ENCODE measurements around the gene PLOD1. TPM values are rescaled to one million over a fixed set of nuclear protein-coding genes. Genes with fewer than 3 reads are reported as not detected.

Gene PLOD1
- total and polyA plus RNA-seq, 10 of the 15 experiments (the other 5 are each of a cell fraction or from before 2014, with no cell fraction given) = 10.6 to 42.6 (median 29.3) TPM

GRCh38 chr1:11930571-11931445 is 3.7 kb upstream of the PLOD1 start:
- CTCF ChIA-PET = interaction anchor here (1.7 kb wide), 1 partner anchor 21 kb away, joined by 7 read pairs; no protein-coding TSS in a partner anchor
- BruUV-seq (replicated peaks) = no TSS peak
- POLR2A ChIA-PET = interaction anchor here (0.5 to 4.2 kb wide), 6 partner anchors 16 to 691 kb away, joined by 3 to 37 read pairs (median 5); no protein-coding TSS in a partner anchor
- RAD21 ChIA-PET (ENCODE audit: unreplicated experiment) = interaction anchor here (1.1 kb wide), 1 partner anchor 37 kb away, joined by 4 read pairs; no protein-coding TSS in a partner anchor
- 70% methylated on average over 6 of the region's 7 CpGs for WGBS (ENCODE audit: insufficient coverage, insufficient replicate concordance, low lambda C conversion rate, missing lambda C conversion rate)
- Histone ChIP-seq H4K20me1 (ENCODE audit: control insufficient read depth, insufficient read depth) (no peaks in the 10 kb centered on the region), H3K79me2 (ENCODE audit: control insufficient read depth, insufficient read depth, low read length) (peaks cover 19% of the 10 kb centered on the region), H3K4me1 (ENCODE audit: control insufficient read depth, insufficient read depth, low read length) (peaks cover 26% of the 10 kb centered on the region), H3K27me3 (replicated peaks in 1 of 2; ENCODE audit: control insufficient read depth in 2 of 2, insufficient read depth in 2 of 2, low read length in 1 of 2) (no peaks in the 10 kb centered on the region), H2AFZ (ENCODE audit: control insufficient read depth, low read depth, low read length) (peak overlapping the region; percentile 37; the same call in 1 of the 2 replicates), H3K36me3 (ENCODE audit: control insufficient read depth in 2 of 2, insufficient read depth in 2 of 2, low read length in 1 of 2) (no peaks in the 10 kb centered on the region), H3K9me3 (replicated peaks; ENCODE audit: control insufficient read depth, insufficient read depth, low read length) (no peaks in the 10 kb centered on the region), H3K4me3 (no peak overlapping the region), H3K27ac (ENCODE audit: control insufficient read depth, insufficient read depth) (no peak overlapping the region), H3K4me2 (ENCODE audit: control insufficient read depth, insufficient read depth) (no peak overlapping the region), H3K9ac (ENCODE audit: control insufficient read depth, insufficient read depth, low read length) (no peak overlapping the region)
- intact Hi-C loops (cut with micrococcal nuclease; ENCODE audit: unreplicated experiment) = no loop called here
- in situ Hi-C loops (cut with MboI) = no loop called here
- no peak for ATAC-seq
- SMC1A ChIA-PET (ENCODE audit: uncharacterized antibody, unreplicated experiment) = interaction anchor here (0.6 kb wide), 1 partner anchor 60 kb away, joined by 3 read pairs; no protein-coding TSS in a partner anchor
- no peak for FAIRE-seq
- DNase-seq (ENCODE audit: low read depth, low spot score) = no peak
- TF ChIP-seq SRF (IDR thresholded peaks at IDR 0.05; ENCODE audit: low read depth in 2 of 2, low read length in 2 of 2) (no peak), SREBF1 (IDR thresholded peaks at IDR 0.05; ENCODE audit: low read length) (no peak), DPF2 (IDR thresholded peaks at IDR 0.05) (no peak), JUND (IDR thresholded peaks at IDR 0.05; ENCODE audit: low read depth, low read length) (no peak), TCF7 (IDR thresholded peaks at IDR 0.05; ENCODE audit: borderline replicate concordance) (no peak), NR2F1 (conservative IDR thresholded peaks at IDR 0.05) (no peak), HCFC1 (IDR thresholded peaks at IDR 0.05; ENCODE audit: low read length) (no peak), ZNF217 (IDR thresholded peaks at IDR 0.05) (no peak), MTA2 (IDR thresholded peaks at IDR 0.05; ENCODE audit: low read depth) (no peak), ZBTB40 (IDR thresholded peaks at IDR 0.05; ENCODE audit: borderline replicate concordance) (no peak), NKRF (conservative IDR thresholded peaks at IDR 0.05) (no peak), IKZF1 (conservative IDR thresholded peaks at IDR 0.05) (no peak), RB1 (IDR thresholded peaks at IDR 0.05; ENCODE audit: borderline replicate concordance) (no peak), ZNF274 (IDR thresholded peaks at IDR 0.05; ENCODE audit: insufficient read depth, insufficient read length) (no peak), MAX (IDR thresholded peaks at IDR 0.05; ENCODE audit: low read depth, low read length) (no peak), ELK1 (IDR thresholded peaks at IDR 0.05; ENCODE audit: low read depth, low read length) (no peak)

Measured in GM12878 (cell line).